HEK293 (cell line): Measurements from ENCODE around the gene NCKAP5.

Experiments
- CTCF ChIA-PET: fragments of 350-600 bp; formaldehyde crosslinking; extraction: SDS; loops from one replicate; lab custom pipeline; 2021; ENCODE audit warnings: antibody characterized with exemption; lab: Yijun Ruan, JAX
- POLR2A ChIA-PET: fragments of 300-600 bp; formaldehyde crosslinking; extraction: SDS; loops from one replicate; lab custom pipeline; 2020; ENCODE audit warnings: antibody characterized with exemption, inconsistent platforms; lab: Yijun Ruan, JAX
- H3K27ac ChIP-seq: fragments of 200-500 bp; sonication (Bioruptor generic); 2 replicates; pipeline ENCODE4 v1.5.1; 2014; ENCODE audit warnings: low read depth, low read length, control low read depth, inconsistent platforms; ENCODE audit errors: extremely low read depth
- H3K36me3 ChIP-seq, 2 experiments: fragments of 200-500 bp in 1 of 2; sonication (Bioruptor generic) in 1 of 2; 1 replicate in 1 of 2; 2 replicates in 1 of 2; pipeline ENCODE4 v1.5.1; 2014 to 2017; ENCODE audit warnings: inconsistent platforms in 2 of 2, low read length in 2 of 2; ENCODE audit not compliant: control insufficient read depth in 2 of 2, insufficient read depth in 1 of 2
- H3K4me1 ChIP-seq: fragments of 200-500 bp; sonication (Bioruptor generic); 2 replicates; pipeline ENCODE4 v1.5.1; 2014; ENCODE audit warnings: mild to moderate bottlenecking, low read length, inconsistent platforms; ENCODE audit not compliant: control insufficient read depth, insufficient read depth
- H3K4me3 ChIP-seq: 2 replicates; pipeline ENCODE4 v1.5.1; 2011; ENCODE audit warnings: low read depth, mild to moderate bottlenecking, control low read depth, low read length, moderate library complexity
- H3K9me3 ChIP-seq: fragments of 200-500 bp; sonication (Bioruptor generic); 2 replicates; pipeline ENCODE4 v1.5.1; 2014; ENCODE audit warnings: low read depth, low read length, inconsistent platforms; ENCODE audit not compliant: control insufficient read depth, insufficient read depth
- BCL11B ChIP-seq: fragments of 450-650 bp; formaldehyde crosslinking; IDR thresholded peaks from 2 replicates; pipeline ENCODE4 v1.5.1; 2016; ENCODE audit warnings: low read depth, missing biosample characterization, missing genetic modification characterization
- HOXA7 ChIP-seq: sonication (generic); formaldehyde crosslinking; IDR thresholded peaks from 2 replicates; pipeline ENCODE4 v1.8.1; 2022; ENCODE audit warnings: missing genetic modification reagents, borderline replicate concordance
- IKZF3 ChIP-seq: fragments of 450-650 bp; IDR thresholded peaks from 2 replicates; pipeline ENCODE4 v1.5.0; 2018; ENCODE audit warnings: missing biosample characterization, mild to moderate bottlenecking, missing genetic modification characterization, moderate library complexity
- MZF1 ChIP-seq: fragments of 450-650 bp; formaldehyde crosslinking; IDR thresholded peaks from 2 replicates; pipeline ENCODE4 v1.5.1; 2017; ENCODE audit warnings: missing biosample characterization, missing genetic modification characterization, borderline replicate concordance
- PRDM4 ChIP-seq: fragments of 450-650 bp; formaldehyde crosslinking; IDR thresholded peaks from 2 replicates; pipeline ENCODE4 v1.5.1; 2017; ENCODE audit warnings: missing biosample characterization, missing genetic modification characterization
- PRDM6 ChIP-seq: fragments of 450-650 bp; formaldehyde crosslinking; IDR thresholded peaks from 2 replicates; pipeline ENCODE4 v1.5.1; 2017; ENCODE audit warnings: missing biosample characterization, missing genetic modification characterization
- RBAK ChIP-seq: fragments of 450-650 bp; formaldehyde crosslinking; IDR thresholded peaks from 2 replicates; pipeline ENCODE4 v1.5.1; 2016; ENCODE audit warnings: missing biosample characterization, missing genetic modification characterization
- REST ChIP-seq: fragments of 450-650 bp; formaldehyde crosslinking; IDR thresholded peaks from 2 replicates; pipeline ENCODE4 v1.5.1; 2016; ENCODE audit warnings: missing biosample characterization, missing genetic modification characterization
- YY1 ChIP-seq: fragments of 450-650 bp; formaldehyde crosslinking; IDR thresholded peaks from 2 replicates; pipeline ENCODE4 v1.5.1; 2018; ENCODE audit warnings: missing biosample characterization, missing genetic modification characterization
- ZIC2 ChIP-seq: fragments of 450-650 bp; formaldehyde crosslinking; IDR thresholded peaks from 2 replicates; pipeline ENCODE4 v1.5.1; 2016; ENCODE audit warnings: missing biosample characterization, missing genetic modification characterization
- ZNF133 ChIP-seq: fragments of 450-650 bp; formaldehyde crosslinking; IDR thresholded peaks from 2 replicates; pipeline ENCODE4 v1.5.1; 2016; ENCODE audit warnings: missing biosample characterization, missing genetic modification characterization
- ZNF157 ChIP-seq: fragments of 450-650 bp; formaldehyde crosslinking; IDR thresholded peaks from 2 replicates; pipeline ENCODE4 v1.5.1; 2016; ENCODE audit warnings: missing biosample characterization, missing genetic modification characterization
- ZNF18 ChIP-seq: fragments of 450-650 bp; formaldehyde crosslinking; IDR thresholded peaks from 2 replicates; pipeline ENCODE4 v1.5.1; 2016; ENCODE audit warnings: missing biosample characterization, missing genetic modification characterization
- ZNF350 ChIP-seq: fragments of 450-650 bp; formaldehyde crosslinking; IDR thresholded peaks from 2 replicates; pipeline ENCODE4 v1.5.0; 2017; ENCODE audit warnings: missing biosample characterization, mild to moderate bottlenecking, missing genetic modification characterization
- ZNF362 ChIP-seq: fragments of 450-650 bp; formaldehyde crosslinking; IDR thresholded peaks from 2 replicates; pipeline ENCODE4 v1.5.1; 2016; ENCODE audit warnings: missing biosample characterization, missing genetic modification characterization
- ZNF449 ChIP-seq: fragments of 450-650 bp; formaldehyde crosslinking; IDR thresholded peaks from 2 replicates; pipeline ENCODE4 v1.5.1; 2017; ENCODE audit warnings: missing biosample characterization, mild to moderate bottlenecking, missing genetic modification characterization, moderate library complexity
- ZNF549 ChIP-seq: fragments of 450-650 bp; IDR thresholded peaks from 2 replicates; pipeline ENCODE4 v1.5.1; 2018; ENCODE audit warnings: missing biosample characterization, missing genetic modification characterization, mild to moderate bottlenecking, inconsistent platforms, moderate library complexity
- ZNF560 ChIP-seq: fragments of 450-650 bp; formaldehyde crosslinking; IDR thresholded peaks from 2 replicates; pipeline ENCODE4 v1.5.1; 2017; ENCODE audit warnings: missing biosample characterization, missing genetic modification characterization, borderline replicate concordance
- ZSCAN5A ChIP-seq: fragments of 450-650 bp; formaldehyde crosslinking; IDR thresholded peaks from 2 replicates; pipeline ENCODE4 v1.5.1; 2016; ENCODE audit warnings: missing biosample characterization, missing genetic modification characterization

NCKAP5 gene

GRCh38 chr2:133292259-133292658, 276.0 kb downstream of the NCKAP5 start (continued):
- TF ChIP-seq ZNF362 (tag by site-specific recombination) (no peak), ZNF18 (0 out of 2 replicates have a peak, but pooled peaks have one; percentile 15), BCL11B (tag by site-specific recombination) (0 out of 2 replicates have a peak, but pooled peaks have one; percentile 35), IKZF3 (tag by site-specific recombination) (peak; percentile 85), ZIC2 (0 out of 2 replicates have a peak, but pooled peaks have one; percentile 43)
- TF ChIP-seq, all 188 proteins: peak for 12

GRCh38 chr2:133287709-133288108, 280.6 kb downstream of the NCKAP5 start:
- ChIA-PET POLR2A (no interaction called here), CTCF (no interaction called here)
- no peak overlapping the region for H3K27ac ChIP-seq
- H3K36me3 ChIP-seq: no peaks in the 10 kb centered on the region
- H3K9me3 ChIP-seq: no peaks in the 10 kb centered on the region
- H3K4me3 ChIP-seq: no peak overlapping the region
- H3K4me1 ChIP-seq: peaks cover 3% of the 10 kb centered on the region; the same call in 1 of the 2 replicates
- TF ChIP-seq ZNF560 (no peak), REST (tag by site-specific recombination) (no peak), MZF1 (no peak), YY1 (tag by site-specific recombination) (no peak), ZNF157 (no peak)

- ChIA-PET POLR2A (no interaction called here), CTCF (interaction anchor here (1.0 kb wide), 1 partner anchor 19 kb away, joined by 4 read pairs; no protein-coding TSS in a partner anchor)
- H3K36me3 ChIP-seq: no peaks in the 10 kb centered on the region
- no peak overlapping the region for H3K4me3 ChIP-seq
- no peaks in the 10 kb centered on the region for H3K9me3 ChIP-seq
- H3K27ac ChIP-seq: no peak overlapping the region
- H3K4me1 ChIP-seq: no peaks in the 10 kb centered on the region
- TF ChIP-seq PRDM6 (tag by site-specific recombination): peak; percentile 73
- no peak for TF ChIP-seq ZSCAN5A
- TF ChIP-seq ZNF549 (tag by site-specific recombination): no peak
- no peak for TF ChIP-seq ZNF350
- no peak for TF ChIP-seq PRDM4
- no peak for TF ChIP-seq YY1 (tag by site-specific recombination)
- TF ChIP-seq ZIC2: no peak
- peak; percentile 30; the same call in 1 of the 2 replicates for TF ChIP-seq ZNF133 (tag by site-specific recombination)
- no peak for TF ChIP-seq RBAK (tag by site-specific recombination)
- no peak for TF ChIP-seq ZNF449 (tag by site-specific recombination)
- no peak for TF ChIP-seq HOXA7
Observed at GRCh38 chr2:133286326-133286922, 281.8 kb downstream of the NCKAP5 start.
